HG02678 (cell line): ENCODE data around the gene C17orf67.
A peak's percentile ranks its signal among the peaks of the same experiment; 100 is the strongest.

Source experiments
- ATAC-seq: cut with Tn5 transposase; IDR thresholded peaks from one replicate; pipeline ENCODE4 v1.9.1; 2021; ENCODE audit warnings: mild to moderate bottlenecking, moderate library complexity; ENCODE audit not compliant: unreplicated experiment

Gene C17orf67

GRCh38 chr17:56834380-56835263 lies 902 bp upstream of the C17orf67 start:
- ATAC-seq, result peak; percentile 31

- peak; percentile 52 for ATAC-seq
Observed at GRCh38 chr17:56833057-56833808, 487 bp downstream of the C17orf67 start.

- ATAC-seq, result no peak
Observed at GRCh38 chr17:56832446-56832845, 1.3 kb downstream of the C17orf67 start.

GRCh38 chr17:56831369-56832095 lies 2.2 kb downstream of the C17orf67 start:
- no peak for ATAC-seq

GRCh38 chr17:56830726-56831368 lies 2.9 kb downstream of the C17orf67 start:
- no peak for ATAC-seq

- ATAC-seq, result no peak
Observed at GRCh38 chr17:56826611-56827414, 6.9 kb downstream of the C17orf67 start.

- no peak for ATAC-seq
Observed at GRCh38 chr17:56824503-56824902, 9.2 kb downstream of the C17orf67 start.

GRCh38 chr17:56823848-56824247 lies 9.9 kb downstream of the C17orf67 start:
- ATAC-seq, result no peak

- ATAC-seq, result no peak
Observed at GRCh38 chr17:56822725-56823124, 11.0 kb downstream of the C17orf67 start.

- peak; percentile 50 for ATAC-seq
Observed at GRCh38 chr17:56821847-56822534, 11.7 kb downstream of the C17orf67 start.

- ATAC-seq, result no peak
Observed at GRCh38 chr17:56820207-56820606, 13.5 kb downstream of the C17orf67 start.

GRCh38 chr17:56819431-56820145 lies 14.1 kb downstream of the C17orf67 start:
- peak; percentile 68 for ATAC-seq

GRCh38 chr17:56819030-56819429 lies 14.7 kb downstream of the C17orf67 start:
- no peak for ATAC-seq

GRCh38 chr17:56817066-56817465 lies 16.7 kb downstream of the C17orf67 start:
- no peak for ATAC-seq

- ATAC-seq, result no peak
Observed at GRCh38 chr17:56815711-56816110, 18.0 kb downstream of the C17orf67 start.

GRCh38 chr17:56812901-56813388 lies 20.8 kb downstream of the C17orf67 start:
- ATAC-seq, result no peak

- ATAC-seq, result no peak
Observed at GRCh38 chr17:56810891-56811775, 22.6 kb downstream of the C17orf67 start.

GRCh38 chr17:56810343-56810742 lies 23.4 kb downstream of the C17orf67 start:
- no peak for ATAC-seq
